Liver (tissue), 9 donors: ENCODE measurements around the gene SERINC5. TPM values are rescaled to one million over a fixed set of nuclear protein-coding genes. Genes with fewer than 3 reads are reported as not detected.
"Not testable (repeated sequence)": the region's sequence is repeated elsewhere in the genome, so short reads cannot be mapped to it uniquely, and the experiment has no call there.

Source experiments
- DNase-seq: peaks from one replicate; pipeline ENCODE4 v3.0.0-alpha.2; 2017; ENCODE audit warnings: low spot score
- H3K27ac ChIP-seq, 2 donors: one replicate each; pipeline ENCODE4 v1.7.0; 2013; ENCODE audit warnings: inconsistent platforms in 2 of 2, low read length in 2 of 2, control low read depth in 1 of 2, low read depth in 1 of 2, mild to moderate bottlenecking in 1 of 2
- H3K27me3 ChIP-seq, 4 donors: one replicate each; pipeline versions ENCODE4 v1.6.1 to v1.7.0; 2013; ENCODE audit warnings: low read length in 3 of 4, inconsistent platforms in 1 of 4, mild to moderate bottlenecking in 1 of 4, moderate library complexity in 1 of 4; ENCODE audit not compliant: control insufficient read depth in 4 of 4, insufficient read depth in 4 of 4
- H3K36me3 ChIP-seq, 4 donors: one replicate each; pipeline versions ENCODE4 v1.6.1 to v1.7.0; 2013; ENCODE audit warnings: low read length in 3 of 4, mild to moderate bottlenecking in 3 of 4, low read depth in 1 of 4, moderate library complexity in 1 of 4; ENCODE audit not compliant: control insufficient read depth in 4 of 4, insufficient read depth in 3 of 4
- H3K4me1 ChIP-seq, 4 donors: one replicate each; pipeline versions ENCODE4 v1.6.1 to v1.7.0; 2013; ENCODE audit warnings: low read length in 3 of 4, mild to moderate bottlenecking in 3 of 4, moderate library complexity in 1 of 4; ENCODE audit not compliant: control insufficient read depth in 4 of 4, insufficient read depth in 4 of 4
- H3K4me3 ChIP-seq, 3 donors: one replicate each; pipeline versions ENCODE4 v1.6.1 to v1.7.0; 2013; ENCODE audit warnings: low read length in 3 of 3, control low read depth in 1 of 3, low read depth in 1 of 3, mild to moderate bottlenecking in 1 of 3
- H3K9ac ChIP-seq, 2 donors: one replicate each; pipeline ENCODE4 v1.7.0; 2013; ENCODE audit warnings: low read length in 2 of 2, mild to moderate bottlenecking in 2 of 2, moderate library complexity in 2 of 2, control low read depth in 1 of 2, low read depth in 1 of 2
- H3K9me3 ChIP-seq, 4 donors: one replicate each; pipeline versions ENCODE4 v1.6.1 to v1.7.0; 2013; ENCODE audit warnings: low read length in 3 of 4; ENCODE audit not compliant: control insufficient read depth in 4 of 4
- ATF3 ChIP-seq: IDR thresholded peaks from 2 replicates; pipeline ENCODE4 v1.6.1; 2016; ENCODE audit warnings: antibody characterized with exemption
- CTCF ChIP-seq: fragments of 150-350 bp; IDR thresholded peaks from 2 replicates; pipeline ENCODE4 v1.5.1; 2017; ENCODE audit warnings: improper control_type of control experiment, low read depth, low read length; ENCODE audit not compliant: missing input control
- EGR1 ChIP-seq, 2 donors: IDR thresholded peaks; 2 replicates each; pipeline ENCODE4 v1.6.1; 2016 to 2018; ENCODE audit warnings: antibody characterized with exemption in 2 of 2, low read depth in 2 of 2
- FOXA1 ChIP-seq: IDR thresholded peaks from 2 replicates; pipeline ENCODE4 v1.6.1; 2016; ENCODE audit warnings: antibody characterized with exemption
- FOXA2 ChIP-seq: IDR thresholded peaks from 2 replicates; pipeline ENCODE4 v1.6.1; 2016; ENCODE audit warnings: antibody characterized with exemption
- GABPA ChIP-seq, 2 donors: IDR thresholded peaks in 1 of 2; conservative IDR thresholded peaks in 1 of 2; 2 replicates each; pipeline ENCODE4 v1.6.1; 2016; ENCODE audit warnings: antibody characterized with exemption in 2 of 2, mild to moderate bottlenecking in 1 of 2, moderate library complexity in 1 of 2
- HNF4A ChIP-seq, 2 donors: conservative IDR thresholded peaks; 2 replicates each; pipeline ENCODE4 v1.6.1; 2016; ENCODE audit warnings: antibody characterized with exemption in 2 of 2, mild to moderate bottlenecking in 2 of 2
- HNF4G ChIP-seq: IDR thresholded peaks from 2 replicates; pipeline ENCODE4 v1.6.1; 2016; ENCODE audit warnings: antibody characterized with exemption
- JUND ChIP-seq, 2 donors: IDR thresholded peaks; 2 replicates each; pipeline ENCODE4 v1.6.1; 2016; ENCODE audit warnings: antibody characterized with exemption in 2 of 2
- MAX ChIP-seq: IDR thresholded peaks from 2 replicates; pipeline ENCODE4 v1.6.1; 2016; ENCODE audit warnings: antibody characterized with exemption
- NR2F2 ChIP-seq: IDR thresholded peaks from 2 replicates; pipeline ENCODE4 v1.6.1; 2016; ENCODE audit warnings: antibody characterized with exemption
- RAD21 ChIP-seq, 2 donors: IDR thresholded peaks; 2 replicates each; pipeline ENCODE4 v1.6.1; 2016; ENCODE audit warnings: antibody characterized with exemption in 2 of 2, mild to moderate bottlenecking in 2 of 2
- RXRA ChIP-seq, 2 donors: IDR thresholded peaks; 2 replicates each; pipeline ENCODE4 v1.6.1; 2017 to 2018; ENCODE audit warnings: antibody characterized with exemption in 2 of 2, mild to moderate bottlenecking in 1 of 2
- SP1 ChIP-seq: IDR thresholded peaks from 2 replicates; pipeline ENCODE4 v1.6.1; 2018; ENCODE audit warnings: antibody characterized with exemption, mild to moderate bottlenecking
- TAF1 ChIP-seq: conservative IDR thresholded peaks from 2 replicates; pipeline ENCODE4 v1.6.1; 2016; ENCODE audit warnings: antibody characterized with exemption, mild to moderate bottlenecking
- YY1 ChIP-seq: IDR thresholded peaks from 2 replicates; pipeline ENCODE4 v1.6.1; 2016; ENCODE audit warnings: antibody characterized with exemption, mild to moderate bottlenecking
- ZBTB33 ChIP-seq: IDR thresholded peaks from 2 replicates; pipeline ENCODE4 v1.6.1; 2016; ENCODE audit warnings: antibody characterized with exemption
- WGBS: extraction: QIAGEN DNeasy Blood & Tissue Kit; methylation state at CpG from one replicate; pipeline ENCODE4 v1.1.7; 2013; 5-methylcytosine and 5-hydroxymethylcytosine counted together
- polyA plus RNA-seq, 2 donors: library from polyadenylated mRNA; stranded (reverse) in 1 of 2; unstranded in 1 of 2; fragments of 200-250 nt in 1 of 2; fragments of >200 nt in 1 of 2; fragmentation: Nextera tagmentation in 1 of 2; extraction: Ambion mirVana in 1 of 2; gene quantifications; one replicate each; pipeline versions ENCODE4 v1.2.1 to v1.2.3, GENCODE V29; 2013 to 2015
- total RNA-seq, 2 donors: library from RNA; depleted of rRNA; stranded (reverse); fragments of >200 nt; gene quantifications; one replicate each; pipeline ENCODE4 v1.2.3, GENCODE V29; 2014
- TF ChIP-seq, protein P1 (sequence below): IDR thresholded peaks from 2 replicates; pipeline ENCODE4 v1.6.1; 2016; ENCODE audit warnings: antibody characterized with exemption, mild to moderate bottlenecking
- donor health status: healthy.
- donor health status: healthy.
- donor health status: healthy.
- donor health status: healthy.
- donor health status: healthy.

SERINC5 gene
- total and polyA plus RNA-seq, 4 donors = 22.2 to 82.3 (median 32.0) TPM

DNA sequence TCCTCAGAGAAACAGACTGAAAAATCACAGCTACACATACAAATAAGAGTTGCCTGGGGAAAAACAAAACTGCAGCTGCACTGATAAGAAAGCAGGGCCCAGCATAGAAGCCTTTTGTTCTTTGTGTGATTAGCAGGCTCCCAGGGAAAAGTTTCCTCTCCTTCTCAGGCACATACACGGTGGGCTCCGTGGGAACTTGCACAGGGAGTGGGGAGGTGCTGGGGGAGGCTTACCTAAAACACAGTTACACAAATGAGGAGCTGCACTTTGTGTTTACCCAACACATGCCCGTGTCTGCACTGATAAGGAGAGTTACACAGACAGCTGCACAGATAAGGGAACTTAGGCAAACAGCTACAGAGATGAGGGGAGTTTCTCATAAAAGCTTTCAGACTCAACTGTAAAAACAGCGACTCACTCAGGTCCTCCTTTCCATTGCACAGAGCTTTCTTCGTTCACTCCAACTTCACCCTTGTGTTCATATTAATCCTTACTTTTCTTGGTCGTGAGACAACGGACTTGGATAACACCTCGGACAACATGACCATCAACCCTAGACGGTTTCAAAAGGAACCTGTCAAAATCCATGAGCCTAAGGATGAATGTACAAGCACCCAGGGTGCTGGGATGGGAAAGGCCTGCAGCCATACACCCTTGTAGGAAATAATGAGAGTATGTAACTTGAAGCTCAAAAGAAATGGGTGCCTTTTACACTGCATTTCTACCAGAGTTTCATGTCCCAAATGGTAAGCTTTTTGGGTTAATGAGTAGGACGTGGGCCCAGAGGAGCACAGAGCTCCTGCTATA is 50.8 kb downstream of the SERINC5 start:
- H3K9me3 ChIP-seq = no peaks in the 10 kb centered on the region
- 32% methylated on average over 10 of the region's 10 CpGs for WGBS

DNA sequence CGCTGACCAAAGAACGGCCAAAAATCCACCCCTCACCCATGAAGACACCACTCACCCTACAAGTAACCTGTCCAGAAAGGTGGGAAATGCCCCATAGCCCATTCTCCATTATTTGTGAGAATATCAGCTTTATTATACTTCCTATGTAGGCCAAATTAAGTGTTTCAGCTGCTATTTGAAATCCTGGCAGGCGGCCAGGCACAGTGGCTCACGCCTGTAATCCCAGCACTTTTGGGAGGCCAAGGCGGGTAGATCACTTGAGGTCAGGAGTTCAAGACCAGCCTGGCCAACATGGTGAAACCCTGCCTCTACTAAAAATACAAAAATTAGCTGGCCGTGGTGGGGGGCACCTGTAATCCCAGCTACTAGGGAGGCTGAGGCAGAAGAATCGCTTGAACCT is 54.1 kb downstream of the SERINC5 start:
- not testable (repeated sequence) for H3K27ac ChIP-seq, H3K9me3 ChIP-seq, H3K27me3 ChIP-seq, DNase-seq, H3K4me3 ChIP-seq, H3K9ac ChIP-seq
- Histone ChIP-seq H3K4me1 (peaks cover 5 to 33% (median 12%) of the 10 kb centered on the region in 4 donors), H3K36me3 (peaks cover 8 to 12% (median 9%) of the 10 kb centered on the region in 4 donors)
- WGBS = 79% methylated on average over 7 of the region's 7 CpGs

More for the DNA sequence above, 50.8 kb downstream of the SERINC5 start:
- Histone ChIP-seq H3K27ac (peak overlapping the region; percentile 11 to 37), H3K9ac (peak overlapping the region in 1 of 2 donors; percentile 64), H3K27me3 (no peaks in the 10 kb centered on the region), H3K4me3 (no peak overlapping the region), H3K4me1 (peaks cover 16 to 59% (median 34%) of the 10 kb centered on the region in 4 donors), H3K36me3 (peaks cover 5 to 8% (median 8%) of the 10 kb centered on the region in 4 donors)
- DNase-seq = peak; percentile 53
- TF ChIP-seq JUND (IDR thresholded peaks at IDR 0.05) = no peak
- TF ChIP-seq FOXA2 = peak; percentile 62
- no peak for TF ChIP-seq CTCF
- TF ChIP-seq ATF3 = no peak
- no peak for TF ChIP-seq ZBTB33
- TF ChIP-seq HNF4G = no peak
- peak; percentile 61 to 68 for TF ChIP-seq RXRA (IDR thresholded peaks at IDR 0.05)
- no peak for TF ChIP-seq NR2F2
- no peak for TF ChIP-seq GABPA (IDR thresholded peaks at IDR 0.05 in 1 of 2, conservative IDR thresholded peaks at IDR 0.05 in 1 of 2)
- peak; percentile 43 for TF ChIP-seq MAX
- peak in 1 of 2 donors; percentile 41 for TF ChIP-seq EGR1 (IDR thresholded peaks at IDR 0.05; ENCODE audit: low read depth in 2 of 2)
- TF ChIP-seq TAF1 = no peak
- TF ChIP-seq HNF4A (conservative IDR thresholded peaks at IDR 0.05) = peak; percentile 54 to 59
- TF ChIP-seq, protein P1, sequence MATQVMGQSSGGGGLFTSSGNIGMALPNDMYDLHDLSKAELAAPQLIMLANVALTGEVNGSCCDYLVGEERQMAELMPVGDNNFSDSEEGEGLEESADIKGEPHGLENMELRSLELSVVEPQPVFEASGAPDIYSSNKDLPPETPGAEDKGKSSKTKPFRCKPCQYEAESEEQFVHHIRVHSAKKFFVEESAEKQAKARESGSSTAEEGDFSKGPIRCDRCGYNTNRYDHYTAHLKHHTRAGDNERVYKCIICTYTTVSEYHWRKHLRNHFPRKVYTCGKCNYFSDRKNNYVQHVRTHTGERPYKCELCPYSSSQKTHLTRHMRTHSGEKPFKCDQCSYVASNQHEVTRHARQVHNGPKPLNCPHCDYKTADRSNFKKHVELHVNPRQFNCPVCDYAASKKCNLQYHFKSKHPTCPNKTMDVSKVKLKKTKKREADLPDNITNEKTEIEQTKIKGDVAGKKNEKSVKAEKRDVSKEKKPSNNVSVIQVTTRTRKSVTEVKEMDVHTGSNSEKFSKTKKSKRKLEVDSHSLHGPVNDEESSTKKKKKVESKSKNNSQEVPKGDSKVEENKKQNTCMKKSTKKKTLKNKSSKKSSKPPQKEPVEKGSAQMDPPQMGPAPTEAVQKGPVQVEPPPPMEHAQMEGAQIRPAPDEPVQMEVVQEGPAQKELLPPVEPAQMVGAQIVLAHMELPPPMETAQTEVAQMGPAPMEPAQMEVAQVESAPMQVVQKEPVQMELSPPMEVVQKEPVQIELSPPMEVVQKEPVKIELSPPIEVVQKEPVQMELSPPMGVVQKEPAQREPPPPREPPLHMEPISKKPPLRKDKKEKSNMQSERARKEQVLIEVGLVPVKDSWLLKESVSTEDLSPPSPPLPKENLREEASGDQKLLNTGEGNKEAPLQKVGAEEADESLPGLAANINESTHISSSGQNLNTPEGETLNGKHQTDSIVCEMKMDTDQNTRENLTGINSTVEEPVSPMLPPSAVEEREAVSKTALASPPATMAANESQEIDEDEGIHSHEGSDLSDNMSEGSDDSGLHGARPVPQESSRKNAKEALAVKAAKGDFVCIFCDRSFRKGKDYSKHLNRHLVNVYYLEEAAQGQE = peak; percentile 47
- TF ChIP-seq YY1 = peak; percentile 67
- TF ChIP-seq FOXA1 = peak; percentile 67
- peak; percentile 52 for TF ChIP-seq SP1
- peak; percentile 58 to 67 for TF ChIP-seq RAD21 (IDR thresholded peaks at IDR 0.05)
